ENCODE measurements around the gene U2AF1. TPM values are rescaled to one million over a fixed set of nuclear protein-coding genes. Genes with fewer than 3 reads are reported as not detected.
"Not testable (repeated sequence)": the region's sequence is repeated elsewhere in the genome, so short reads cannot be mapped to it uniquely, and the experiment has no call there.

The U2AF1 gene
- total RNA-seq = 18.0 TPM

- DNase-seq (ENCODE audit: low spot score) = peak; percentile 80
These were observed at the start of gene U2AF1 for GRCh38 chr21:43106965-43107793. Gene U2AF1, minus strand, starts transcription at chr21:43107570. Its CDS starts 76 bp downstream, at chr21:43107494.

DNA sequence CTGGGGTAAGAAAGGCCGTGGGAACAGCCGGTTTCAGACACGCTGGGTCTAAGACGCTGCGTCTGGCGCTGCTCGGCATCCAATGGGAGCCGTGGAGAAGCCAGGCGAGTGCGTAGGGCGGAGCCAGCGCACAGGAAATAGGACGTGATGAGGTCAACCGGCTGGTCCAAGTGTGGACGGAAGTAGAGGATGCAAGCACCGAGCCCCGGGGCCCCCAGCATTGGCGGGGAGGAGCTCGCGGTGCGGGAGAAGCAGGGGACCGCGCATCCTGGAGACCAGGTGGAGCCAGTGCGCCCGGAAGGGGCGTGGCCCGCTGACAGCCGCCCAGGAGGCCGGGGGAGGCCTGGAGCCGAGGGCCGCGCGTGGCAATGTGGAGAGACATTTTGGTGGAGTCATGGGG lies 46.2 kb upstream of the U2AF1 start:
- not testable (repeated sequence) for DNase-seq (ENCODE audit: low spot score)

DNA sequence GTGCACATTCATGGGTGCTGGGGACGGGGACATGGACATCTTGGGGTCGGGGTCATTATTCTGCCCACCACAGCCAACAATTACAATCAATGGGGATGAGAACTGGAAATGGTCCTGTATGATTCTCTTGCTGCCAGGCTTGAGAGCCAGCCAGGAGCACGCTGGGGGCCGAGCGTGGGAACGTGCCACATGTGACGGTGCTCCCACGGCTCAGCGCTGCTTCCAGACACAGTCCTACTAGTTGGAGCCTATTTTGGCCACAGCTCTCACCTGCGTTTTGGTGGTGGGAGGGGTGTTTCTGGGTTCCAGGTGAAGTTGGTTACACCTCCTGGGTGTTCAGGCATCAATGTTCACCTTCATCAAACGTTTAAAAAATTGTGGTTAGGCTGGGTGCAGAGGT lies 42.0 kb upstream of the U2AF1 start:
- not testable (repeated sequence) for DNase-seq (ENCODE audit: low spot score)

DNA sequence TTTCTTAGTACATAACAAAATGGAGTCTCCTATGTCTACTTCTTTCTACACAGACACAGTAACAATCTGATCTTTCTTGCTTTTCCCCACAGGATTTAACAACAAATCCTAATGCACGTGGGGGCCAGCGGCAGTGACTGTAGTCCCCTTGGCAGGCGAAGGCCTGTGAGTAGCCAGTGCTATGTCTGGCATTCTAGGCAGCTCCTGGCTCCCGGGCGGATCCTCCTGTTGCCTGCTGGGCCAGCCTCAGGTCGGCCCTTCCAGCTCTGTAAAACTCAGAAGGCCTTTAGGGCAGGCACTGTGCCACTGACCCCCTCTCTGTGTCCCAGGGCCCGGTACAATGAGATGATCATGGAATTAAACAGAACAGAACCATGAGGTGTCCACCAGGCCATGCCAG lies 40.6 kb upstream of the U2AF1 start:
- not testable (repeated sequence) for DNase-seq (ENCODE audit: low spot score)

DNA sequence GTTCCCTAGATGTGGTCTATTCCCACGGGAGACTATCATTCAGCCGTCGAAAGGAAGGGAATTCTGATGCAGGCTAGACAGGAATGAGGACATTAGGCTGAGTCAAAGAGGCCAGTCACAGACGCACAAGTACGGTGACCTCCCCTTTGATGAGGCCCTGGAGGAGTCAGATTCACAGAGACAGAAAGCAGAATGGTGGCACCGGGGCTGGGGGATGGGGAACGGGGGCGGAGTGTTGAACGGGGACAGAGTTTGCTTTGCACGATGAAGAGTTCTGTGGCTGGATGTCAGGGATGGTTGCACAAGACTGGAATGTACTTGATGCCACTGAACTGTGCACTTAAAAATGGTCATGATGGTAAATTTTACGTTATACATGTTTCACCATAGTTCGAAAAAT lies 39.3 kb upstream of the U2AF1 start:
- DNase-seq (ENCODE audit: low spot score) = not testable (repeated sequence)

GRCh38 chr21:43141407-43141806 lies 34.0 kb upstream of the U2AF1 start:
- not testable (repeated sequence) for DNase-seq (ENCODE audit: low spot score)

- not testable (repeated sequence) for DNase-seq (ENCODE audit: low spot score)
These were observed 31.6 kb upstream of the U2AF1 start for GRCh38 chr21:43138944-43139343.

DNA sequence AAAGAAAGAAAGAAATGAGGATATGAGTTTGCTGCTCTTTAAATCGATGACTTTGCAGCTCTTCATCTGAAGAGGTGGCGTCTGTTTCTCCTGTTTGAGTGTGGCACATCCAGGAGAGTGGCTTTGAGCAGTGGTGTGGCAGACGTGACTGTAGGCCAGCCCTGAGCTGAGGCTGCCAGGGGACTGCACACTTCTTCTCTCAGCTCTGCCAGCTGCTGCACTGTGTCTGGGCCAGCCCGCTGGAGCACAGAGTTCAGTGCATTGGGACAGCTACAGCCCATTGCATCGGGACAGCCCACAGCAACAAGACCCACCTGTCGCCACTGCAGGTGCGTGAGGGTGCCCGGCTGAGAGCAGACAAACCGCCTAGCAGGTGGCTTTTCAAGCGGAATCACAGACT lies 27.1 kb upstream of the U2AF1 start:
- not testable (repeated sequence) for DNase-seq (ENCODE audit: low spot score)

DNA sequence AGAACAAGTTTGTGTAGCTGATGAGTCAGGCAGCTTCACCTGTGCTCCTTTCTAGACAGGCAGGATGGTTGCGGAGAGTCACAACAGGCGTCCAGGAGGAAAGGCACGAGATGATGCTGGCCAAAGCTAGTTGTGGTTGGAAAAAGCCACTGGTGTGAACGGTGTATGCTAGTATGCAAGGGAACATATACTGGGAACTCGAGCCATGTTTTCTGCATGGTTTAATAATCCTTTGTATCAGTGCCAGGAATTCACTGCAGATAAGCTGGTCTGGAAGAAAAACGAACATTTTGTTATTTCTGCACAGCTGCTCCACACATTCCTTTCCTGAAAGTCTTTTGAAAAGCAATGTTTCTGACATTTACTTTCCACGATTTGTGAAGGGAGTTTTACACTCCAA lies 22.7 kb upstream of the U2AF1 start:
- not testable (repeated sequence) for DNase-seq (ENCODE audit: low spot score)

DNA sequence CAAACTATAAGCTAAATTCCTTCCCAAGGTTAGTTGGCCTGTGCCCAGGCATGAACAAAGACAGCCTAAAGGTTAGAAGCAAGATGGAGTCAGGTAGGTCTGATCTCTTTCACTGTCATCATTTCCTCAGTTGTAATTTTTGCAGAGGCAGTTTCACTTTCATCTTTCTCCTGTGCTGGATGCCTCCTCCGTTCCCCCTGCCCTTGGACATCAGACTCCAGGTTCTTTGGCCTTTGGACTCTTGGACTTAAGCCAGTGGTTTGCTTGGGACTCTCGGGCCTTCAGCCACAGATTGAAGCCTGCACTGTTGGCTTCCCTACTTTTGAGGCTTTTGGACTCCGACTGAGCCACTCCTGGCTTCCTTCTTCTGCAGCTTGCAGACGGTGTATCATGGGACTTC lies 8.6 kb upstream of the U2AF1 start:
- not testable (repeated sequence) for DNase-seq (ENCODE audit: low spot score)

GRCh38 chr21:43114483-43114882 lies 7.1 kb upstream of the U2AF1 start:
- not testable (repeated sequence) for DNase-seq (ENCODE audit: low spot score)

- DNase-seq (ENCODE audit: low spot score) = not testable (repeated sequence)
These were observed 1.6 kb upstream of the U2AF1 start for GRCh38 chr21:43109006-43109405.

GRCh38 chr21:43108177-43108576 lies 807 bp upstream of the U2AF1 start:
- not testable (repeated sequence) for DNase-seq (ENCODE audit: low spot score)

GRCh38 chr21:43107794-43108137 lies 396 bp upstream of the U2AF1 start:
- DNase-seq (ENCODE audit: low spot score) = not testable (repeated sequence)

GRCh38 chr21:43104642-43105041 lies 2.7 kb downstream of the U2AF1 start:
- DNase-seq (ENCODE audit: low spot score) = not testable (repeated sequence)

- not testable (repeated sequence) for DNase-seq (ENCODE audit: low spot score)
These were observed 5.1 kb downstream of the U2AF1 start for GRCh38 chr21:43102281-43102680.

GRCh38 chr21:43101676-43102075 lies 5.7 kb downstream of the U2AF1 start:
- not testable (repeated sequence) for DNase-seq (ENCODE audit: low spot score)

DNA sequence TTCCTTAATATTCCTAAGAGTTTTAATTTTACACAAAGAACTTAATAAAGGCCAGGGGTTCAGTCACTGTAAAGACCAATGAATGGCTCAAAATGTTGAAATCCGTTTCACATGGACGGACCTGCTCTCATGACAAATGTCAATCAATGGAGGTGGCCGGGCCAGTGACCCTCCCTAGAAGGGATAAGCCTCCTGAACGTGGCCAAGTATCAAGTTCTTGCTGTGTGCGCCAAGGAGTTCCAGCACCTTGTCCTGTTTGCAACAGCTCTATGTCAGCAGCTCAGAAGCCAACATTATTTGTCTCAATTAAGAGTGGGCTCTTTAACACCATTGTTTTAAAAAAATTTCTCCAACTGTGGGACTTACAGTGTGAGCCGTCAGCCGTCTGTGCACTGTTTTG lies 6.4 kb downstream of the U2AF1 start:
- not testable (repeated sequence) for DNase-seq (ENCODE audit: low spot score)

GRCh38 chr21:43091979-43092614 lies 15.3 kb downstream of the U2AF1 start:
- DNase-seq (ENCODE audit: low spot score) = not testable (repeated sequence)

DNA sequence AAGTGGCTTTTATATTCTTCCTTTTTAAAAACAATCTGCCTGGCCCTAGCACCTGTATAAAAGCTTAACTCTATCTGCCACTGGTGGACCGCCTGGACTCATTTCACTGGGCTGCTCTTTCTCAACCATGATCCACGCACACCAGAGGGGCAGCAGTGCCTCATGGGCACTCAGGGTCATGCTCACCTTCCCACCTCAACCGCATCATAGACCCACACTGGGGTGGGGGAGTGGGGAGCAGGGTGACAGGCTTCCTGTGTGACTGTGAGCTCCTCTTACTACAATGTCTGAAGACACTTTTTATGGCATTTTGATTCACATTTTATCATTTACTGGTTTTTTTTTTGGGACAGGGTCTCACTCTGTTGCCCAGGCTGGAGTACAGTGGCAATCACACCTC lies 16.4 kb downstream of the U2AF1 start:
- DNase-seq (ENCODE audit: low spot score) = not testable (repeated sequence)

GRCh38 chr21:43089463-43089862 lies 17.9 kb downstream of the U2AF1 start:
- DNase-seq (ENCODE audit: low spot score) = not testable (repeated sequence)

DNA sequence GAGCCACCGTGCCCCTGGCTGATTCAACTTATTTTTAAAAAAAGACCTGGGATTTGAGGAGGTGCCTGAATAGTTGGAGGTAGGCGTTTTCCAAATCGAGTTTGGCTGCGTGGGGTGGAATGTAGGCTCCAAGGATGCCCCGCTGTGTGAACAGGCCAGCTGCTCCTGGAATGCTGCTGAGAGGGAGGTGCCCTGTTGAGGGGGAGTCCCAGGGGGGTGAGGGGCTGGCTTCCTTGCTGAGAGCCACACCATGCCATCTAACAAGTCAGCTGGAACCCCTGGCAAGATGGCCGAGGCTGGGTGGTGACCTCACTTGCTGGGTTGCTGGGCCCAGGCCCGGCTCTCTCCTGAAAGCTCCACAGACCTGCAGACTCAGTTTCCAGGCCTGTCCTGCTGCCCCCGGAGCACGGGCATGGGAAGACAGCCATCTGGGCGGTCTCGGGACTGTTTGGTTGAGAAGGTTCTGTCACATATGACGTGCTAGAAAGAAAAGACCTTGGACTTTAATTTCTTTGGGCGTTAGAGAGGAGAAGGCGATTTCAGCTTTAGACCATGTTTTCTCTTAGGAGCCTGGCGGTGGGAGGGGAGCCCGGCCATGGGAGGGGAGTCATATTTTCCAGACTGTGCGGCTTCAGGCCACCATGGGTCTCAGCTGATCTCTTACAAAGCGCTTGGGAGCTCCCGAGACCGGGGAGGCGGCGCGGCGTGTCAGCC lies 24.6 kb downstream of the U2AF1 start:
- not testable (repeated sequence) for DNase-seq (ENCODE audit: low spot score)

Data from mucosa of gallbladder (tissue), 1 donor.